Sigmoid colon (tissue), 7 donors: ENCODE results near the gene PANK4. TPM values are rescaled to one million over a fixed set of nuclear protein-coding genes. Genes with fewer than 3 reads are reported as not detected.

Experiments used
- DNase-seq: peaks from one replicate; pipeline ENCODE4 v3.0.0-alpha.2; 2019
- H3K27ac ChIP-seq, 4 donors: fragments of 200-600 bp; sonication (generic); one replicate each; pipeline ENCODE4 v1.5.1; 2016 to 2019; ENCODE audit warnings: mild to moderate bottlenecking in 1 of 4
- H3K27me3 ChIP-seq, 3 donors: fragments of 200-600 bp; sonication (generic); one replicate each; pipeline ENCODE4 v1.5.1; 2019; ENCODE audit warnings: mild to moderate bottlenecking in 1 of 3
- H3K36me3 ChIP-seq, 4 donors: fragments of 200-600 bp; sonication (generic); one replicate each; pipeline ENCODE4 v1.5.1; 2016 to 2019
- H3K4me1 ChIP-seq, 4 donors: fragments of 200-600 bp; sonication (generic); one replicate each; pipeline ENCODE4 v1.5.1; 2017 to 2019
- H3K4me3 ChIP-seq, 4 donors: fragments of 200-600 bp; sonication (generic); one replicate each; pipeline ENCODE4 v1.5.1; 2017 to 2019; ENCODE audit warnings: mild to moderate bottlenecking in 2 of 4, moderate library complexity in 1 of 4
- H3K9me3 ChIP-seq, 4 donors: fragments of 200-600 bp in 3 of 4; sonication (generic) in 3 of 4; one replicate each; pipeline versions ENCODE4 v1.5.1 to v1.6.1; 2013 to 2019
- CTCF ChIP-seq, 4 experiments: fragments of 450-650 bp in 3 of 4; fragments of 200-600 bp in 1 of 4; IDR thresholded peaks; one replicate each; pipeline ENCODE4 v1.5.1; 2016 to 2019; ENCODE audit warnings: antibody characterized with exemption in 4 of 4, mild to moderate bottlenecking in 3 of 4, moderate library complexity in 2 of 4
- EP300 ChIP-seq, 4 donors: sonication (generic); formaldehyde crosslinking; IDR thresholded peaks; one replicate each; pipeline ENCODE4 v1.6.1; 2017; ENCODE audit warnings: antibody characterized with exemption in 4 of 4
- POLR2A ChIP-seq, 2 donors: fragments of 450-650 bp; IDR thresholded peaks; one replicate each; pipeline ENCODE4 v1.6.1; 2016; ENCODE audit warnings: antibody characterized with exemption in 2 of 2, mild to moderate bottlenecking in 2 of 2, moderate library complexity in 2 of 2
- POLR2AphosphoS5 ChIP-seq, 4 donors: sonication (generic); formaldehyde crosslinking; IDR thresholded peaks; one replicate each; pipeline ENCODE4 v1.6.1; 2017; ENCODE audit warnings: antibody characterized with exemption in 4 of 4
- WGBS, 2 donors: extraction: QIAGEN DNeasy Blood & Tissue Kit; methylation state at CpG; one replicate each; pipeline ENCODE4 v1.1.7; 2013; 5-methylcytosine and 5-hydroxymethylcytosine counted together
- intact Hi-C: fragments of 100-400 bp; cut with DNase I; formaldehyde crosslinking; loops from one replicate; pipeline ENCODE4 v1.15.1; 2023
- polyA plus RNA-seq, 3 donors: library from polyadenylated mRNA; stranded (reverse); fragments of 200-250 nt; gene quantifications; one replicate each; pipeline ENCODE4 v1.2.3, GENCODE V29; 2013
- total RNA-seq, 4 donors: library from RNA; depleted of rRNA; stranded (reverse); fragments of >200 nt; gene quantifications; one replicate each; pipeline ENCODE4 v1.1.0, GENCODE V29; 2016
- donor health status: healthy with polysubstance abuse.
- donor health status: Bipolar disorder and iron deficiency.
- donor health status: healthy.

The PANK4 gene
- total and polyA plus RNA-seq, 7 donors: 11.4 to 37.7 (median 25.4) TPM

GRCh38 chr1:2469103-2469940 is 57.1 kb downstream of the PANK4 start:
- 59 to 62% methylated on average over 25 of the region's 25 CpGs for WGBS, 2 donors
- intact Hi-C loops: no loop called here
- no peak for DNase-seq
- TF ChIP-seq EP300 (IDR thresholded peaks at IDR 0.05) (no peak), POLR2A (IDR thresholded peaks at IDR 0.05) (no peak), CTCF (IDR thresholded peaks at IDR 0.05) (no peak), POLR2AphosphoS5 (IDR thresholded peaks at IDR 0.05) (no peak)
- H3K4me3 ChIP-seq: no peak overlapping the region
- no peak overlapping the region for H3K27ac ChIP-seq
- no peaks in the 10 kb centered on the region for H3K9me3 ChIP-seq
- no peaks in the 10 kb centered on the region for H3K36me3 ChIP-seq
- H3K27me3 ChIP-seq: peaks cover 11 to 93% (median 66%) of the 10 kb centered on the region in 3 donors
- H3K4me1 ChIP-seq: no peaks in the 10 kb centered on the region

GRCh38 chr1:2468540-2468939 is 57.9 kb downstream of the PANK4 start:
- H3K36me3 ChIP-seq: no peaks in the 10 kb centered on the region
- H3K9me3 ChIP-seq: no peaks in the 10 kb centered on the region
- H3K27me3 ChIP-seq: peaks cover 11 to 96% (median 74%) of the 10 kb centered on the region in 3 donors
- no peak overlapping the region for H3K4me3 ChIP-seq
- no peaks in the 10 kb centered on the region for H3K4me1 ChIP-seq
- DNase-seq: no peak
- WGBS, 2 donors: 41 to 69% methylated on average over 10 of the region's 10 CpGs
- no peak overlapping the region for H3K27ac ChIP-seq
- TF ChIP-seq POLR2AphosphoS5 (IDR thresholded peaks at IDR 0.05) (no peak), EP300 (IDR thresholded peaks at IDR 0.05) (no peak), POLR2A (IDR thresholded peaks at IDR 0.05) (no peak), CTCF (IDR thresholded peaks at IDR 0.05) (no peak)
- intact Hi-C loops: no loop called here

- Histone ChIP-seq H3K36me3 (no peaks in the 10 kb centered on the region), H3K27me3 (peaks cover 11 to 99% (median 79%) of the 10 kb centered on the region in 3 donors), H3K4me3 (no peak overlapping the region), H3K9me3 (no peaks in the 10 kb centered on the region), H3K4me1 (no peaks in the 10 kb centered on the region), H3K27ac (no peak overlapping the region)
- WGBS, 2 donors: 30% methylated on average over 14 of the region's 14 CpGs
- intact Hi-C loops: no loop called here
- no peak for DNase-seq
- TF ChIP-seq EP300 (IDR thresholded peaks at IDR 0.05) (no peak), CTCF (IDR thresholded peaks at IDR 0.05) (no peak), POLR2AphosphoS5 (IDR thresholded peaks at IDR 0.05) (no peak), POLR2A (IDR thresholded peaks at IDR 0.05) (no peak)
These were observed 58.3 kb downstream of the PANK4 start for GRCh38 chr1:2468041-2468472.

GRCh38 chr1:2466958-2467554 is 59.3 kb downstream of the PANK4 start:
- DNase-seq: no peak
- Histone ChIP-seq H3K4me1 (no peaks in the 10 kb centered on the region), H3K27me3 (peaks cover 11 to 97% (median 87%) of the 10 kb centered on the region in 3 donors), H3K9me3 (no peaks in the 10 kb centered on the region), H3K4me3 (no peak overlapping the region), H3K36me3 (no peaks in the 10 kb centered on the region), H3K27ac (no peak overlapping the region)
- 5 to 9% methylated on average over 30 of the region's 30 CpGs for WGBS, 2 donors
- TF ChIP-seq EP300 (IDR thresholded peaks at IDR 0.05): no peak
- TF ChIP-seq POLR2A (IDR thresholded peaks at IDR 0.05): no peak
- no peak for TF ChIP-seq CTCF (IDR thresholded peaks at IDR 0.05)
- no peak for TF ChIP-seq POLR2AphosphoS5 (IDR thresholded peaks at IDR 0.05)
- intact Hi-C loops: no loop called here
